NCI-H1417 treated with DMSO at 0.1 percent for 48 hours (cell line): ENCODE results near the gene AMBRA1.
"Not testable (repeated sequence)": the region's sequence is repeated elsewhere in the genome, so short reads cannot be mapped to it uniquely, and the experiment has no call there.

Source experiments
- DNase-seq: peaks from one replicate; lab custom pipeline; 2025; lab: John Stamatoyannopoulos, UW

Gene AMBRA1

DNA sequence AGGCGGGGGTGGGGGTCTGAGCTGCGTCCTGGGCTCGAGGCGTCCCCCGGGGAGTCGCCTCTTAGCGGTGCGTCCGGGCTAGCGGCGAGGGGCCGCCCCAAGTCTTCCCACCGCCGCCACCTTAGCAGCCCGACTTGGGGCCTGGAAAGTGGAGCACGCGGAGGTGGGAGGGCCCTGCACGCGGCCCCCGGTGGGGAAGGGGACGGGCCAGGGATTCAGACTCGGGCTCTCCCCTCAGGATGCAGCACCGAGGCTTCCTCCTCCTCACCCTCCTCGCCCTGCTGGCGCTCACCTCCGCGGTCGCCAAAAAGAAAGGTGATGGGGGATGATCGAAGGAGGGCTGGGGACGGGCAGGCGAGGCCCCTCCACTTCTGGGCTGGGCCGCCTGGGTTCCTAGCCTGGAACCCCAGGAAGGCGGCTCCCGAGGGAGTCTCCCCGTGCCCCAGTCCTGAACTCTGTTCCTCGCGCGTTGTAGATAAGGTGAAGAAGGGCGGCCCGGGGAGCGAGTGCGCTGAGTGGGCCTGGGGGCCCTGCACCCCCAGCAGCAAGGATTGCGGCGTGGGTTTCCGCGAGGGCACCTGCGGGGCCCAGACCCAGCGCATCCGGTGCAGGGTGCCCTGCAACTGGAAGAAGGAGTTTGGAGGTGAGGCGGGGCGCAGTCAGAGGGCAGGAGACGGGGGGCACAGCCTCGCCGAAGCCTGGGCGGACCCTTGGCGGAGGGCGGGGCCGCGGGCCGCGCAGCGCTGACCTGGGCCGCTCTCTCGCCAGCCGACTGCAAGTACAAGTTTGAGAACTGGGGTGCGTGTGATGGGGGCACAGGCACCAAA, 211.8 kb downstream of the AMBRA1 start:
- DNase-seq, result no peak

DNA sequence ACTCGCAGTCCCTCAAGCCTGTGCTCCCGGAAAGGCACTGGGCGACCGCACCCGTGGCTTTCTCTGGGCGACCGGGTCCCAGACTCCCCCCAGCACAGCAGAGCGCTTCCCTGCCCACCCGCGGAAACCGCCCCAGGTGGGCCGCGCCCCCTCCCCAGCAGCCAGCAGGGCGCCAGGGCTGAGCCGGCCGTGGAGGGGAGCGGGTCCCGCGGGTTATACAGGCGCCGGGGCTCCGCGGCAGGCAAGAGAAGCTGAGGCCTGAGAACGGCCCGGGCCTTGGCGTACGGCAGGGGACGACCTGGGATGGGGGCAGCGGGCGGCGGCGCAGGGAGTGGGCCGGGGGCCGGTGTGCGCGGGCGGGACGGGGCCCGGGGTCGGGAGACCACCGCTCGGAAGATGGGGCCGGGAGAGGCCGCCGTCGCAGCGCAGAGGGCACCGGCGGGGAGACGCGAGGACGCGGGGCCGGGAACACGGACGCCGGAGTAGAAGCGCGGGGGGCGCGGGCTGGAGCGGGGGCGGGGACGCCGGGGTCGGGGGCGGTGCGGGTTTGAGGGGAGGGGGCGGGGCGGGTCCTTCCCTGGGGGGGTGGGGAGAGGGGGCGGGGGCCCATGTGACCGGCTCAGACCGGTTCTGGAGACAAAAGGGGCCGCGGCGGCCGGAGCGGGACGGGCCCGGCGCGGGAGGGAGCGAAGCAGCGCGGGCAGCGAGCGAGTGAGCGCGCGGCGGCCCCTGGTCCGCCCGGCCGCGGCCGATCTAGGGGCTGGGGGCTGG, 212.6 kb downstream of the AMBRA1 start, which contains the start of gene MDK:
Gene MDK (plus strand): TSS at position 622 of the 771 bp plus-strand sequence. CDS start 389 bp downstream, outside the sequence.
- DNase-seq, result no peak

DNA sequence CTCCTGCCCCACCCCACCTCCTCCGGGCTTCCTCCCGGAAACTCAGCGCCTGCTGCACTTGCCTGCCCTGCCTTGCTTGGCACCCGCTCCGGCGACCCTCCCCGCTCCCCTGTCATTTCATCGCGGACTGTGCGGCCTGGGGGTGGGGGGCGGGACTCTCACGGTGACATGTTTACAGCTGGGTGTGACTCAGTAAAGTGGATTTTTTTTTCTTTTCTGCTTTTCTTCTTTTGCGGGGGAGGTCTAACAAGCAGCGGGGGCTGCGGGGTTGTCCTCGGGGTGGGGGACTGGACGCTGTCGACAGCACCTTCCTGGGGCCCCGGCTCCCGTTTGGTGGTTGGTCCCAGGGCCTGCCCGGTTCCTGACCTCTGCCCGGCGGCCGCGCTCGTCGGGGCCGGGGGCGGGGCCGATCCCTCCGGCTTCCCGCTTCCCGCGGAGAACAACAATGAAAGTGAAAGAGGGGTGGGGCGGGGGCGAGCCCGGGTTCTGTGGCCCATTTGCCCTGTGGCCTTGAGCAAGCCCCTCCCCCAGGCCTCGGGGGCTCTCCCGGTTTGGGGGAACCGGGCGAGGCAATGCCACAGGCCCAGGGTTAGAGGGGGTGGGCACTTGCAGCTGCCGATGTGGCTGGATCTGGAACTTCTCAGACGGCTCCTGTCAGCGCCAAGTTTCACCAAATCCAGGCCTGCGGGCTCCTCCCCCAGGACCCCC, 213.3 kb downstream of the AMBRA1 start:
- no peak for DNase-seq

DNA sequence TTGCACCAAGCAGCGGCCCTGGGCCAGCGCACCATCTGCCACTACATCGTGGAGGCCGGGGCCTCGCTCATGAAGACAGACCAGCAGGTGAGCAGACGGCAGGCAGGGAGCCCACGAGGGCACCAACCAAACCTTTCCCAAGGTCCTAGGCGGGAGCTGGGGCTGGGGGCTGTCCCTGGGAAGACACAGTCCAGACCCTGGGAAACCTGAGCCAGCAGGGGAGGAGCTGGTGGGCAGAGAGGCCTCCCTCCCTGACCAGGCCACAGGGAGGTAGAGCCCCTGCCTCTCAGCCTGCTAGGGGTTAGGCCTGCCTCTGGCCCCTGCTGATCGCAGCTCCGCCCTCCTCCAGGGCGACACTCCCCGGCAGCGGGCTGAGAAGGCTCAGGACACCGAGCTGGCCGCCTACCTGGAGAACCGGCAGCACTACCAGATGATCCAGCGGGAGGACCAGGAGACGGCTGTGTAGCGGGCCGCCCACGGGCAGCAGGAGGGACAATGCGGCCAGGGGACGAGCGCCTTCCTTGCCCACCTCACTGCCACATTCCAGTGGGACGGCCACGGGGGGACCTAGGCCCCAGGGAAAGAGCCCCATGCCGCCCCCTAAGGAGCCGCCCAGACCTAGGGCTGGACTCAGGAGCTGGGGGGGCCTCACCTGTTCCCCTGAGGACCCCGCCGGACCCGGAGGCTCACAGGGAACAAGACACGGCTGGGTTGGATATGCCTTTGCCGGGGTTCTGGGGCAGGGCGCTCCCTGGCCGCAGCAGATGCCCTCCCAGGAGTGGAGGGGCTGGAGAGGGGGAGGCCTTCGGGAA, 214.1 kb downstream of the AMBRA1 start:
- DNase-seq, result not testable (repeated sequence)

DNA sequence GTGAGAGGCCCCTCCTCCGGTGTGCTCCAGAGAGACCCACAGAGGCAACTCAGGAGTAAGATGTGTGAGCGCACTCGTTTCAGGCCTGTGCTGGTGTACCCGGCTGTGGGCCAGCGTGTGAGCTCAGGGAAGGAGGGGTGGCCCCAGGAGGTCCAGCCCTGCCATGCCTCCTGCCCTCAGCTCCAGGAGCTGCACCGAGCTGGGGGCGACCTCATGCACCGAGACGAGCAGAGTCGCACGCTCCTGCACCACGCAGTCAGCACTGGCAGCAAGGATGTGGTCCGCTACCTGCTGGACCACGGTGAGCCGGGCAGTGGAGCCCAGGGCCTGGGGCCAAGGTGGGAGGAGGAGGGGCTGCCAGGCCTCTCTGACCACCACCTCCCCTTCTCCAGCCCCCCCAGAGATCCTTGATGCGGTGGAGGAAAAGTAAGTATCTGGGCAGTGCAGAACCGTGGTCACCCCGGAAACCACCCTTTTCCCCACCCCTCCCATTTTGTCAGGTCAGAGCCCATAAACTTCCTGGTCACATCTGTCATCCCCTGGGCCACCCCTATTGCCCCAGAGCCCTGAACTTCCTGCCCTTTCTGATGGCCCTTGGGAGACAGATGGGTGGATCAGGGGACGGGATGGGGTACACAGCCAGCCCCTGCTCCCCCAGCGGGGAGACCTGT, 214.9 kb downstream of the AMBRA1 start:
- no peak for DNase-seq

DNA sequence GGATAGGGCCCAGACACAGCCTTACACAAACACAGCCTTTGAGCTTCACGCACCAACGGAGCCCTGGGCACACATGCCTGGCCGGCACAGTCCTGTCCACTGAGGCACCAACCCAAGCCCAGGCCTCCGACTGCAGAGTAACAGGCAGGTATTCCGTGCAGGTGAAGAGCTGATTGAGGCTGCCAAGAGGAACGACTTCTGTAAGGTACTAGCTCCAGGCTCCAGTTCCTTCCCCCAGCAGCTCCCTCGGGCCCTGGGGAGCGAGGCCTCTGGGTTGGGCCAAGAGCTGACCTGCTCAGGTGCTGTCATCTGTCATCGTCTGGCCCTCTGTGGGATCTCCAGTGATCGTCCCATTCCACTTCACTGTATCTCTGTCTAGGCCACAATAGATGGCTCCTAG, 215.5 kb downstream of the AMBRA1 start:
- DNase-seq, result no peak

DNA sequence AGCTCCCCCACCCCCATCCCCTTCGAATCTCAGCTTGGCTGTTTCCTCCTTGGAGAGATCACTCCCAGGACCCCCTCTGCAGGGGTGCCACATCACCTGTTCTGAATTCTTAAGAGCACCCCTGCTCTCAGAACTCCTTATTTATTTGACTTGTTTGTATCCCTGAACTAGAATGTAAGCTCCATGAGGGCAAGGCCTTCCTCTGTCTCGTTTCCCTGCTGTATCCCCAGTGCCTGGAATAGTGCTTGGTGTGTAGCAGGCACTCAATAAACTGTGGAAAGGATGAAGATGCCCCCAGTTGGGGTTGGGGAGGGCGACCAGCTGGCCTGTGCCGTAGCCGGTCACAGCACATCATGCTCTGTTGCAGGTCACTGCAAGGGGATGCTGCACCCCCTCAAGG, 216.0 kb downstream of the AMBRA1 start:
- DNase-seq, result no peak

DNA sequence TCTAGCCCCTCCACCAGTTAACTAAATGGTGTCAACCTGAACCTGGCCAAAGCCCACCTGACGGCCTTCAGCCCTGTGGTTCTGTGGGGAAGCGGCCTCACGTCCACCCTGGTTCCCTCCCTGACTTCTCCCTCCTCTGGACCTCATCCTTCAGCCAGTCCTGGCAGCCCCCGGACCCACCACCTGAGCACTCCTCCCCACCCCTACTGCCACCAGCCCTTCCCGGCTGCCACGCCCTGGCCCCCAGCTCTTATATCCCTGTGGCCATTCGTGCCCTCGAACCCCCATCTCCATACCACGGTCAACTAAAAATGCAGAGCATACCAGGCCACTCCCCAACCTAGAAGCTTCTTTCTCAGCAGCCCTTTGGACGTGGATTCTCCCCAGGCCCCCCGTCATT, 216.5 kb downstream of the AMBRA1 start:
- no peak for DNase-seq

DNA sequence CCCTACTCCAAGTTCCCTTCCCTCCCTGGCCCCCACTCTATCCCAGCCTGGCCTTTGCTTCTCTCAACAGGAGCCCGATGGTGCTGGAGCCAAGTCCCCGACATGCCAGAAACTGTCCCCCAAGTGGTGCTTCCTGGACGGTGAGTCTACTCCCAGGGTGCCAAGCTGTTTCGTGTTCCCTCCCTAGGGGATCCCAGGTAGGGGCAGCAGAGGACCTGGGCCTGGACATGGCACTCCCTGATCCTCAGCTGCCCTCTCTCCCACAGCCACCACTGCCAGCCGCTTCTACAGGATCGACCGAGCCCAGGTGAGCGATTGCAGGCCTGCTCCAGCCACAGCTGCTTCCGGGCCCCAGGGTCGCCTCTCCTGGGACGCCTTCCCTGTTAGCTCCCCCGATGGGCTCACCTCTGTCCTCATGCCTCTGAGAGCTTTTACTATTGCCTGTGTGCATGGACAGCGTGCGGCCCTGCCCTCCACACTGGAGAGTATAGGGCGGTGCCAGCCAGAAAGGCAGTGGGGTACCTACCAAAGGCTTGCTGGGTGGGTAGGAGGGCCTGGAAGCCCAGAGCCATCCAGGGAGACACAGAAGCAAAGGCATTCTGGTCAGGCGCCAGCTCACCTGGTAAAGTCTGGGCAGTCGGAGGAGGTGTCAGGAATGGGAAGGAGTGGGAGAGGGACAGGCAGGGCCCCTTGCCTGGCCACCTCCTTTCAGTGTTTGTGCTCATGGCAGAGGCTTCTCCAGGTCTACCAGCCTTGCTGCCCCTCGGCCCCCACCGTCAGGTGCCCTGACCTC, 217.4 kb downstream of the AMBRA1 start:
- DNase-seq, result no peak

DNA sequence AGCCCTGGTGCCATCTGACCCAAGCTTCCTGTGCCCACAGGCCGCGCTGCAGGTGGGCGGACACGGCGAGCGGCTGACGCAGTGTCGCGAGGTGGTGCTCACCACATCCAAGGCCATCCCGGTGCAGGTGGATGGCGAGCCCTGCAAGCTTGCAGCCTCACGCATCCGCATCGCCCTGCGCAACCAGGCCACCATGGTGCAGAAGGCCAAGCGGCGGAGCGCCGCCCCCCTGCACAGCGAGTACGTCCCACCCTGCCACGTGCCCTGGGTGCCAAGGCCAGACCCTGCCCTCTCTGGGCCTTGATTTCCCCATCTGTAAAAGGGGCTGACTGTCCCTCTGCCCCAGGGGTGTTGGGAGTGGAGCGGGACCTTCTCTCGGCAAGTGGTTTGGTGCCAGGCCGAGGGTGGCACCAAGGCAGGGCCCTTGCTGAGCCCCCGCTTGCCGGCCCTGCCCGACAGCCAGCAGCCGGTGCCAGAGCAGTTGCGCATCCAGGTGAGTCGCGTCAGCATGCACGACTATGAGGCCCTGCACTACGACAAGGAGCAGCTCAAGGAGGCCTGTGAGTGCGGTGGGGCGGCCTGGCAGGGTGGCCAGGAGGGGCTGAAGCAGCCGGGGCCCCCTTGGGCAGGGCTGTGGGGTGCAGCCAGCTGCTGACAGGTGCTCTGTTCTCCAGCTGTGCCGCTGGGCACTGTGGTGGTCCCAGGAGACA, 218.3 kb downstream of the AMBRA1 start:
- DNase-seq, result no peak

DNA sequence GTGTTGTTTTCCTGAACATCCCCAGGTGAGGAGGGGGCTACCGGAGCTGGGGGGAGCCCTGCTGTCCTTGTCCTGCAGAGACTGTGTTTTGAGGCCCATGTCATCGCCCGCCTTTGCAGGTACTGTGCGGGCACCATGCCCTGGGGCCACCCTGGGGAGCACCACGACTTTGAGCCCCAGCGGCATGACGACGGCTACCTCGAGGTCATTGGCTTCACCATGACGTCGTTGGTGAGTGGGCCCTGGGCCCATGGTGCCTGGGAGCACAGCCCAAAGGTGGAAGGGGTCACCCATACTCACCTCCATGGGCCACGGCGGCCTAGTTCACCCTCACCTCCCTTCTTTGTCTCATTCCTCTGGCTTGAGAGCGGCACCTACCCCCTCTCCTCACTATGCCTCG, 219.0 kb downstream of the AMBRA1 start:
- DNase-seq, result no peak

DNA sequence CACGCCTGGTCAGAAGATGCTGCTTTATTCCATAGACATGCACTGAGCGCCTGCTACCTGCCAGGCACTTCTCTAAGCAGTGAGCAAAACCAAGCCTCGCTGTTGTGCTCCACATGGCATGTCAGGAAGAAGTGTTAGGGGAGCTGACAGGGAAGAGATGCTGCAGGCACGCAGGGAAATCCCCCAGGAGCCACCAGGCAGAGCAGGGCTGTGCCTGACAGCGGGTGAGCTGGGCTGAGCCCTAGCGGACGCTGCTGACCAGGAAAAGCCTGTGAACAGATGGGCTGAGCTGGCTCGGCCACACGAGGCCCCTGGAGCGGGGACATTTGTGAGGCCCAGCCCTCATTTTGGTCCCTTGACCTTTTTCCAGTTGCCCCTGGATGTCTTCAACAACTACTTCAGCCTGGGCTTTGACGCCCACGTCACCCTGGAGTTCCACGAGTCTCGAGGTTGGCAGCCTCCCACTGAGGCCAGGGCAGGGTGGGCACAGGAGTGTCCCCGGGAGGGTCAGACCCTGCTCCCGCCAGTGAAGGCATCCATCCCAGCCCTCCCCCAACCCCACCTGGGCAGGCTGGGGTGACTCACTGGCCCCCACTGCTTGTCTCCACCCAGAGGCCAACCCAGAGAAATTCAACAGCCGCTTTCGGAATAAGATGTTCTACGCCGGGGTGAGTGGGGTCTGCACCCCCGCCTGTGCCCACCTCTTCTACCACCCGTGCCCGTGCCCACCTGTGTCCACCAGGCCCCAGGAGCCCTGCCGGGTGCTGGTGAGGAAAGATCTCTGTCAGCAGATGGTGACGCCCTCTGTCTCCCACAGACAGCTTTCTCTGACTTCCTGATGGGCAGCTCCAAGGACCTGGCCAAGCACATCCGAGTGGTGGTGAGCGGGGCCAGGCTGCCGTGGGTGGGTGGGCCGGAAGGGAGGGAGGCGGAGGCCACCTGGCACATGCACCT, 219.8 kb downstream of the AMBRA1 start:
- no peak for DNase-seq

DNA sequence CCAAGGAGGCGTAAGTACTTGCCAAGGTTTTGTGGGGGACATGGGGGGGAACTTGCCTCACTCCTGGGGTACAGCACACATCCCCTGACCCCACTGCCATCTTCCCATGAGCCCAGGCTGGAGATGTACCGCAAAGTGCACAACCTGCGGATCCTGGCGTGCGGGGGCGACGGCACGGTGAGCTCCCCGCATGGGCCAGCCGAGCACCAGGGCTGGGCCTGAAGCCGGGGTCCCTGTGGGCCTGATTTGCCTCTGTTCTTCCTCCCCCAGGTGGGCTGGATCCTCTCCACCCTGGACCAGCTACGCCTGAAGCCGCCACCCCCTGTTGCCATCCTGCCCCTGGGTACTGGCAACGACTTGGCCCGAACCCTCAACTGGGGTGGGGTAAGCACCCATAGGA, 221.3 kb downstream of the AMBRA1 start:
- DNase-seq, result not testable (repeated sequence)

DNA sequence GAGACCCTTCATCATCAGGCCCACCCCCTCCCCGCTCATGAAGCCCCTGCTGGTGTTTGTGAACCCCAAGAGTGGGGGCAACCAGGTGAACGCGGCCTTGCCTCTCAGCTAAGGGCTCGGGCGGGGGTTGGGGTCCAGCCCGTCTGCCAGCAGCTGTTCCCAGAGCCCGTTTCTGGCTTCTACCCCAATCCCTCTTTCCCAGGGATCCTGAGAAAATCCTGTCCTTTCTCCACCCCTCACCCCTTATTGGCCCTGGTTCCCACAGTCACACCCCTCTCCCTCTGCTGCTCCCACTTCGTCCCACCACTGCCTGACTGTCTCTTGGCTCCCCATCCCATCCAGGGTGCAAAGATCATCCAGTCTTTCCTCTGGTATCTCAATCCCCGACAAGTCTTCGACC, 221.7 kb downstream of the AMBRA1 start:
- DNase-seq, result no peak

DNA sequence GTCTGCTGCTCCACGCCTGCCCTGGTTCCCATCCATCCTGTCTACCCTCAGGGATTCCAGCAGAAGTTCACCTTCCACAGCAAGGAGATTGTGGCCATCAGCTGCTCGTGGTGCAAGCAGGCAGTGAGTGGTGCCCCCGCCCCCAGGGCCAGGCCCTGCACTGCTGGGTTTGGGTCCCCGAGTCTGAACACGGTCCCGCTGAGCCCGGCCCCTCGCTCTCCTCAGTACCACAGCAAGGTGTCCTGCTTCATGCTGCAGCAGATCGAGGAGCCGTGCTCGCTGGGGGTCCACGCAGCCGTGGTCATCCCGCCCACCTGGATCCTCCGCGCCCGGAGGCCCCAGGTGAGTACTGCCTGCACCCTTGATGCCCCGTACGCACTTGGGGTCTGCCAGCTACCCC, 222.6 kb downstream of the AMBRA1 start:
- not testable (repeated sequence) for DNase-seq

DNA sequence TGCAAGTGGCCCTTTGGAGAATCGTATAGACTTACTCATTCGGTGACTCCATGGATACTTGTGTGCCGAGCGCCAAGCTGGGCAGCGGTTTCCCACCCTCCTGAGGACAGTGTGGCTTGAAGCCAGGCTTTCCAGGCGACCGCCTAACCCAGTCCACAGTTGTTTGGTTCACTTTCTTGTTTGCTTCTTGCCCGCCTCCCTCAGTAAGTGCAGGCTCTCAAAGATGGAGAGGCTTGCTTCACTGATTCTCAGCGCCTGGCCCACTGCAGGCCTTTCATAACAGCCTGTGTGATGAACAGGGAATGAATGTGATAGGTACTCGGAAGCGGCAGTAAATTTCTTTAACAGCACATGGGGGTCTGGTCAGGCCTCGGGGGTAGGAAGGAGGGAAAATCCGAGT, 223.6 kb downstream of the AMBRA1 start:
- no peak for DNase-seq

DNA sequence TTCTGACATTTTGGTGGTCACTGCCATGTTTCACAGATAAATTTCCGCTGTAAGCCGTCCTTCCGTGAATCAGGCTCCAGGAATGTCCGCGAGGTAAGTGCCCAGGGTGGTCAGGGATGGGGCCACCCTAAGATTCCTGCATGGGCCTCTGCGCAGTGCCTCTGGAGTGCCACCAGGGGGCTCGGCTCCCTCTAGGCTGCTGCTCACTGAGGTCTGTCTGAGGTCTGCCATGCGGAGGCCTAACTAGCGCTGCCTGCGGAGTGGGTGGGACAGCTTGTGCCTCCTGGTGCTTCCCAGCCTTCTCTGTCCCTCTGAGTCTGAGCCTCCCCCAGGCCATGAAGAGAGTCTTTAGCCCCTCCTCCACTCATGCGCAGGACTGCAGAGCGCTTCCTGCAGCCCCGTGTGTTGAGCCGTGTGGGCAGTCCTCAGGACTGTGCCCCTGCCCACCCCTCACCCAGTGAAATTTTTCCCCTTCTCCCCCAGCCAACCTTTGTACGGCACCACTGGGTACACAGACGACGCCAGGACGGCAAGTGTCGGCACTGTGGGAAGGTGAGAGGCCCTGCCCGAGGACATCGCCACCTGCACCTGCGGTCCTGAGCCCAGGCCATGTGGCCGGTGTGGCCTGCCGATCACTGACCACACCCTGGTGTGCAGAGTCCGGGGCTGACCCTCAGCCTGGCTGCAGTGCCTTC, 224.2 kb downstream of the AMBRA1 start:
- DNase-seq, result no peak

DNA sequence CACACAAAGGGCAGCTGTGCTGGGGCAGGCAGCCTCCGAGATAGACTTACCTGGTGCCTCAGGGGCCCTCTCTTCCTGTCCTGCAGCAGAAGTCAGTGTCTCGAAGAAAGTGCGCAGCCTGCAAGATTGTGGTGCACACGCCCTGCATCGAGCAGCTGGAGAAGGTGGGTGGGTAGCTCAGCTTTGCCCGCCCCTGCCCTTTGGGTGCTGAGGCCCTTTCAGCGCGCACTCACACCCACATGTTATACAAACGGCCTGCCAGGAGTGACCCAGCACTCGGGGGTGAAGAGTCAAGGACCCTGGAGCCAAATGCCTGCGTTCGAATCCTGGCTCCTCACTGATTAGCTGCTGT, 225.9 kb downstream of the AMBRA1 start:
- DNase-seq, result no peak
